Measurements from ENCODE around the gene NT5DC1.

NT5DC1 gene

GRCh38 chr6:116062496-116062895 is 38.2 kb upstream of the NT5DC1 start:
- DNase-seq (ENCODE audit: low spot score): no peak
- no peak for TF ChIP-seq CTCF (IDR thresholded peaks at IDR 0.05; ENCODE audit: borderline replicate concordance, control extremely low read depth, extremely low read depth, insufficient read depth, missing control alignments)
- in situ Hi-C loops (cut with MboI; ENCODE audit: low sequenced_read_pairs, unreplicated experiment): no loop called here

GRCh38 chr6:116064666-116065065 is 36.0 kb upstream of the NT5DC1 start:
- no peak for TF ChIP-seq CTCF (IDR thresholded peaks at IDR 0.05; ENCODE audit: borderline replicate concordance, control extremely low read depth, extremely low read depth, insufficient read depth, missing control alignments)
- DNase-seq (ENCODE audit: low spot score): no peak
- in situ Hi-C loops (cut with MboI; ENCODE audit: low sequenced_read_pairs, unreplicated experiment): no loop called here

GRCh38 chr6:116066789-116067188 is 33.9 kb upstream of the NT5DC1 start:
- no peak for DNase-seq (ENCODE audit: low spot score)
- no peak for TF ChIP-seq CTCF (IDR thresholded peaks at IDR 0.05; ENCODE audit: borderline replicate concordance, control extremely low read depth, extremely low read depth, insufficient read depth, missing control alignments)
- in situ Hi-C loops (cut with MboI; ENCODE audit: low sequenced_read_pairs, unreplicated experiment): no loop called here

GRCh38 chr6:116070101-116070500 is 30.6 kb upstream of the NT5DC1 start:
- in situ Hi-C loops (cut with MboI; ENCODE audit: low sequenced_read_pairs, unreplicated experiment): no loop called here
- DNase-seq (ENCODE audit: low spot score): no peak
- TF ChIP-seq CTCF (IDR thresholded peaks at IDR 0.05; ENCODE audit: borderline replicate concordance, control extremely low read depth, extremely low read depth, insufficient read depth, missing control alignments): no peak

GRCh38 chr6:116070616-116071389 is 29.9 kb upstream of the NT5DC1 start:
- in situ Hi-C loops (cut with MboI; ENCODE audit: low sequenced_read_pairs, unreplicated experiment): no loop called here
- no peak for DNase-seq (ENCODE audit: low spot score)
- TF ChIP-seq CTCF (IDR thresholded peaks at IDR 0.05; ENCODE audit: borderline replicate concordance, control extremely low read depth, extremely low read depth, insufficient read depth, missing control alignments): no peak

GRCh38 chr6:116072368-116072767 is 28.3 kb upstream of the NT5DC1 start:
- DNase-seq (ENCODE audit: low spot score): no peak
- no peak for TF ChIP-seq CTCF (IDR thresholded peaks at IDR 0.05; ENCODE audit: borderline replicate concordance, control extremely low read depth, extremely low read depth, insufficient read depth, missing control alignments)
- in situ Hi-C loops (cut with MboI; ENCODE audit: low sequenced_read_pairs, unreplicated experiment): no loop called here
